GM23338 (cell line): Measurements from ENCODE around the gene ZNF831.

ENCODE experiments used
- CREB1 ChIP-seq: fragments of 250-450 bp; sonication (Bioruptor Pico); IDR thresholded peaks from 2 replicates; pipeline ENCODE4 v1.5.0; 2020; ENCODE audit warnings: low read depth, mild to moderate bottlenecking, moderate library complexity
- EZH2 ChIP-seq: fragments of 200-600 bp; sonication (generic); IDR thresholded peaks from one replicate; pipeline ENCODE4 v1.8.0; 2017; ENCODE audit warnings: antibody characterized with exemption, mild to moderate bottlenecking, low read depth; ENCODE audit not compliant: unreplicated experiment
- EZH2phosphoT487 ChIP-seq: fragments of 200-600 bp; sonication (generic); IDR thresholded peaks from one replicate; pipeline ENCODE4 v1.8.1; 2018; ENCODE audit warnings: antibody characterized with exemption; ENCODE audit not compliant: unreplicated experiment
- JUNB ChIP-seq: IDR thresholded peaks from one replicate; pipeline ENCODE4 v1.6.1; 2016; ENCODE audit warnings: antibody characterized with exemption; ENCODE audit not compliant: unreplicated experiment
- NANOG ChIP-seq: IDR thresholded peaks from 2 replicates; pipeline ENCODE4 v1.6.1; 2016; ENCODE audit warnings: antibody characterized with exemption, borderline replicate concordance
- POLR2AphosphoS5 ChIP-seq: IDR thresholded peaks from 2 replicates; pipeline ENCODE4 v1.6.1; 2016; ENCODE audit warnings: antibody characterized with exemption, low read depth
- STAT1 ChIP-seq: IDR thresholded peaks from one replicate; pipeline ENCODE4 v1.6.1; 2016; ENCODE audit warnings: antibody characterized with exemption; ENCODE audit not compliant: unreplicated experiment
- ZNF331 ChIP-seq: fragments of 250-450 bp; sonication (Bioruptor Pico); IDR thresholded peaks from 2 replicates; pipeline ENCODE4 v1.5.0; 2020; ENCODE audit warnings: low read depth, mild to moderate bottlenecking, moderate library complexity
- TF ChIP-seq, protein P1 (sequence below), 2 experiments: fragments of 200-600 bp in 1 of 2; sonication (generic) in 1 of 2; conservative IDR thresholded peaks; 2 replicates each; pipeline versions ENCODE4 v1.5.1 to v1.6.1; 2016 to 2017; ENCODE audit warnings: antibody characterized with exemption in 2 of 2, low read depth in 2 of 2, mild to moderate bottlenecking in 2 of 2, moderate library complexity in 1 of 2
- TF ChIP-seq, protein P2 (sequence below): IDR thresholded peaks from one replicate; pipeline ENCODE4 v1.6.1; 2018; ENCODE audit warnings: antibody characterized with exemption; ENCODE audit not compliant: unreplicated experiment
- TF ChIP-seq, protein P3 (sequence below): IDR thresholded peaks from 2 replicates; pipeline ENCODE4 v1.6.1; 2016; ENCODE audit warnings: antibody characterized with exemption

GRCh38 chr20:59163631-59164530 lies at the start of gene ZNF831:
- TF ChIP-seq, protein P1, sequence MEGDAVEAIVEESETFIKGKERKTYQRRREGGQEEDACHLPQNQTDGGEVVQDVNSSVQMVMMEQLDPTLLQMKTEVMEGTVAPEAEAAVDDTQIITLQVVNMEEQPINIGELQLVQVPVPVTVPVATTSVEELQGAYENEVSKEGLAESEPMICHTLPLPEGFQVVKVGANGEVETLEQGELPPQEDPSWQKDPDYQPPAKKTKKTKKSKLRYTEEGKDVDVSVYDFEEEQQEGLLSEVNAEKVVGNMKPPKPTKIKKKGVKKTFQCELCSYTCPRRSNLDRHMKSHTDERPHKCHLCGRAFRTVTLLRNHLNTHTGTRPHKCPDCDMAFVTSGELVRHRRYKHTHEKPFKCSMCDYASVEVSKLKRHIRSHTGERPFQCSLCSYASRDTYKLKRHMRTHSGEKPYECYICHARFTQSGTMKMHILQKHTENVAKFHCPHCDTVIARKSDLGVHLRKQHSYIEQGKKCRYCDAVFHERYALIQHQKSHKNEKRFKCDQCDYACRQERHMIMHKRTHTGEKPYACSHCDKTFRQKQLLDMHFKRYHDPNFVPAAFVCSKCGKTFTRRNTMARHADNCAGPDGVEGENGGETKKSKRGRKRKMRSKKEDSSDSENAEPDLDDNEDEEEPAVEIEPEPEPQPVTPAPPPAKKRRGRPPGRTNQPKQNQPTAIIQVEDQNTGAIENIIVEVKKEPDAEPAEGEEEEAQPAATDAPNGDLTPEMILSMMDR (conservative IDR thresholded peaks at IDR 0.05; ENCODE audit: low read depth in 2 of 2) = no peak
- TF ChIP-seq STAT1 (no peak), NANOG (no peak), POLR2AphosphoS5 (no peak), CREB1 (no peak), JUNB (no peak), EZH2 (no peak), EZH2phosphoT487 (no peak), ZNF331 (no peak)
- TF ChIP-seq, protein P2, sequence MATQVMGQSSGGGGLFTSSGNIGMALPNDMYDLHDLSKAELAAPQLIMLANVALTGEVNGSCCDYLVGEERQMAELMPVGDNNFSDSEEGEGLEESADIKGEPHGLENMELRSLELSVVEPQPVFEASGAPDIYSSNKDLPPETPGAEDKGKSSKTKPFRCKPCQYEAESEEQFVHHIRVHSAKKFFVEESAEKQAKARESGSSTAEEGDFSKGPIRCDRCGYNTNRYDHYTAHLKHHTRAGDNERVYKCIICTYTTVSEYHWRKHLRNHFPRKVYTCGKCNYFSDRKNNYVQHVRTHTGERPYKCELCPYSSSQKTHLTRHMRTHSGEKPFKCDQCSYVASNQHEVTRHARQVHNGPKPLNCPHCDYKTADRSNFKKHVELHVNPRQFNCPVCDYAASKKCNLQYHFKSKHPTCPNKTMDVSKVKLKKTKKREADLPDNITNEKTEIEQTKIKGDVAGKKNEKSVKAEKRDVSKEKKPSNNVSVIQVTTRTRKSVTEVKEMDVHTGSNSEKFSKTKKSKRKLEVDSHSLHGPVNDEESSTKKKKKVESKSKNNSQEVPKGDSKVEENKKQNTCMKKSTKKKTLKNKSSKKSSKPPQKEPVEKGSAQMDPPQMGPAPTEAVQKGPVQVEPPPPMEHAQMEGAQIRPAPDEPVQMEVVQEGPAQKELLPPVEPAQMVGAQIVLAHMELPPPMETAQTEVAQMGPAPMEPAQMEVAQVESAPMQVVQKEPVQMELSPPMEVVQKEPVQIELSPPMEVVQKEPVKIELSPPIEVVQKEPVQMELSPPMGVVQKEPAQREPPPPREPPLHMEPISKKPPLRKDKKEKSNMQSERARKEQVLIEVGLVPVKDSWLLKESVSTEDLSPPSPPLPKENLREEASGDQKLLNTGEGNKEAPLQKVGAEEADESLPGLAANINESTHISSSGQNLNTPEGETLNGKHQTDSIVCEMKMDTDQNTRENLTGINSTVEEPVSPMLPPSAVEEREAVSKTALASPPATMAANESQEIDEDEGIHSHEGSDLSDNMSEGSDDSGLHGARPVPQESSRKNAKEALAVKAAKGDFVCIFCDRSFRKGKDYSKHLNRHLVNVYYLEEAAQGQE = no peak
- TF ChIP-seq, protein P3, sequence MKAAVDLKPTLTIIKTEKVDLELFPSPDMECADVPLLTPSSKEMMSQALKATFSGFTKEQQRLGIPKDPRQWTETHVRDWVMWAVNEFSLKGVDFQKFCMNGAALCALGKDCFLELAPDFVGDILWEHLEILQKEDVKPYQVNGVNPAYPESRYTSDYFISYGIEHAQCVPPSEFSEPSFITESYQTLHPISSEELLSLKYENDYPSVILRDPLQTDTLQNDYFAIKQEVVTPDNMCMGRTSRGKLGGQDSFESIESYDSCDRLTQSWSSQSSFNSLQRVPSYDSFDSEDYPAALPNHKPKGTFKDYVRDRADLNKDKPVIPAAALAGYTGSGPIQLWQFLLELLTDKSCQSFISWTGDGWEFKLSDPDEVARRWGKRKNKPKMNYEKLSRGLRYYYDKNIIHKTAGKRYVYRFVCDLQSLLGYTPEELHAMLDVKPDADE = no peak
